GM13977 (cell line): ENCODE results near the gene PLD4.

ENCODE experiments used
- DNase-seq: peaks from one replicate; pipeline ENCODE4 v3.0.0; 2012; ENCODE audit warnings: low spot score
- CTCF ChIP-seq: IDR thresholded peaks from 2 replicates; pipeline ENCODE4 v1.5.1; 2012; ENCODE audit warnings: mild to moderate bottlenecking, control low read depth; ENCODE audit not compliant: insufficient read depth; ENCODE audit errors: extremely low read depth, missing control alignments
- in situ Hi-C: fragments of 300-500 bp; cut with MboI; formaldehyde crosslinking; loops from one replicate; pipeline ENCODE4 v1.12.0; 2022; ENCODE audit warnings: low sequenced_read_pairs, low pct_unique_long_range_greater_than_20kb, mixed read lengths, inconsistent platforms; ENCODE audit not compliant: unreplicated experiment

PLD4 gene

GRCh38 chr14:104924421-104925213, at the start of gene PLD4:
PLD4 (plus strand) TSS chr14:104924879; CDS start chr14:104927141, 2,262 bp downstream.
- peak; percentile 47 for DNase-seq
- in situ Hi-C loops, result no loop called here
- no peak for TF ChIP-seq CTCF

- in situ Hi-C loops, result no loop called here
- TF ChIP-seq CTCF, result no peak
- no peak for DNase-seq
Measured at GRCh38 chr14:104875412-104875751, 49.3 kb upstream of the PLD4 start.

GRCh38 chr14:104875811-104876210, 48.9 kb upstream of the PLD4 start:
- in situ Hi-C loops, result no loop called here
- no peak for TF ChIP-seq CTCF

GRCh38 chr14:104876251-104876699, 48.4 kb upstream of the PLD4 start:
- no peak for TF ChIP-seq CTCF
- DNase-seq, result peak; percentile 81
- in situ Hi-C loops, result no loop called here

More at GRCh38 chr14:104875811-104876210, 48.9 kb upstream of the PLD4 start:
- DNase-seq, result no peak

- no peak for TF ChIP-seq CTCF
- DNase-seq, result no peak
- in situ Hi-C loops, result no loop called here
Measured at GRCh38 chr14:104877066-104877805, 47.4 kb upstream of the PLD4 start.

GRCh38 chr14:104877806-104878550, 46.7 kb upstream of the PLD4 start:
- in situ Hi-C loops, result no loop called here
- no peak for TF ChIP-seq CTCF
- DNase-seq, result no peak
